CD4-positive, alpha-beta T cell treated with Interleukin-15 for 1 hour (primary cell): ENCODE data around the gene DOK4.

Experiments
- DNase-seq: peaks from one replicate; pipeline ENCODE4 v3.0.0-alpha.2; 2020

DOK4 gene

GRCh38 chr16:57476546-57477410 is 9.5 kb downstream of the DOK4 start:
- DNase-seq = no peak

DNA sequence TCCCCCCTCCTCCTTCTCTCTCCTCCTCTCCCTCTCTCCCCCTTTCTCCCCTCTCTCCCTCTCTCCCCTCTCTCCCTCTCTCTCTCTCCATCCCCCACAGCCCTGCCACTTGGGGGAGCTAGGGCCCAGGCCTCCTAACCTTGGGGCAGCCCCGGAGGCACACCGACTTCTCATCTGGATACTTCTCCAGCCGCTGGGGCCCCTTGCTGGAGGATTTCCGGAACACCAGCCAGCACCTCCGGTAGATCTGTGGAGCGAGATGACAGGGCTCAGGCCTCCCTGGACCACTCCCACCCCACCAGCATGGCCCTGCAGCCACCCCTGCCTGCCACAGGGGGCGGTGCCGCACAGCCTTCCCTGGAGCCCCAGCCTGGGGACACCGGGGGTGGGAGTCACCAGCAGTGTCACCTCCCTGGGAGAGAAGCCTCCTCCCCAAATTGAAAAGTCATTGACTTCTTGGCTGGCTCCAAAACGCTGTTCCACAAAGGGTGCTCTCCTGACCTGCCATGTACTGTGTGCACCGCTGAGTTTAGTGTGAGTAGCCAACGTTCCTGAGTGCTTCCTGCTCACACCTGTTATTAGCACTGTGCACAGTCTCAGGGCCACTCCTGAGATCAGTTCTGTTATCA is 10.5 kb downstream of the DOK4 start:
- peak; percentile 67 for DNase-seq

GRCh38 chr16:57474671-57475661 is 11.3 kb downstream of the DOK4 start:
- DNase-seq = no peak

DNA sequence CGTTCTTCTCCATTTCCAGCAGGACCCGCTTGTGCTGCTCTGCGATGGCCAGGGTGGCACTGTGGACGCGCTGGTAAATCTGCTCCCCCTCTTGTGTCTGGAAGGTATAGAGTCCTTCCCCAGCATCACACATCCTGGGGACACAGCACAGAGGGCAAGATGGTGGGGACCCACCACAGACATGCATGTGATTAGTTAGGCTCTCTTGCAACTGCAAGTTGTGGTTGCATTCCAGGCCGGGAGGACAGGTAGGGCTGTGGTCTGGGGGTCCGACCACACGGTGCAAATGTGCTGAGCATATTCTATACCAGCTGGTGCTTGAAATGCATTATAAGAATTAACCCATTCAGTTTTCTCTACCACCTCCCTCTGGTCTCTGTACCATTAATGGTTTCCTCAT is 12.4 kb downstream of the DOK4 start:
- no peak for DNase-seq

DNA sequence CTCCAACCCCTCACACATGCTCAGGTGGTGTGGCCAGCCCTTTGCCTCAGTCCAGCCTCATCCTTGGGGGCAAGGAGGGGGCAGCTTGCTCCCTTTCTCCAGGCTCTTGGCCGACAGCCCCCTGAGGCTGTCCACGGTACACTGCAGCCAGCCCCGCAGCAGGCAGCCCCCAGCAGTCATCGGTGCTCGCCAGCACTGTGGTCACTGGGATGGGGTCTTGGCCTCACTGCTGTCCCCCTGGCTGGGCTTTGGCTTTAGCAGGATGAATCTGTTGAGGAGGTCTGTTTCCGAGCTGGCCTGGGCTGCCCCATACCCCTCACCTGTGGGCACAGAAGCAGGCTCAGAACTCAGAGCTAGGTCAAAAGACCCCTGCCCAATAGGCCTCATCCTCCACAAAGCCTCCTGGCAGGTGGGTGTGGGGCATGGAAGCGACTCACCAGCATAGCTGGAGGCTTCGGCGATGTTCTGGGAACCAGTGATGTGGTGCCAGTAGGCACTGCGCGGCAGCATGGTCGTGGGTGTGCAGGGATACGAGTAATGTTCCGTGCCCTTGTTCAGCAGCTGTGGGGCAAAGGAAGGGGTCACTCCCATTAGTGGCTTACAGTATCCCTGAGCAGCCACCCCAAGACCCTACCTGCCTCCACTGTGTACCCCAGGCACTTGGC is 13.0 kb downstream of the DOK4 start:
- DNase-seq = no peak

DNA sequence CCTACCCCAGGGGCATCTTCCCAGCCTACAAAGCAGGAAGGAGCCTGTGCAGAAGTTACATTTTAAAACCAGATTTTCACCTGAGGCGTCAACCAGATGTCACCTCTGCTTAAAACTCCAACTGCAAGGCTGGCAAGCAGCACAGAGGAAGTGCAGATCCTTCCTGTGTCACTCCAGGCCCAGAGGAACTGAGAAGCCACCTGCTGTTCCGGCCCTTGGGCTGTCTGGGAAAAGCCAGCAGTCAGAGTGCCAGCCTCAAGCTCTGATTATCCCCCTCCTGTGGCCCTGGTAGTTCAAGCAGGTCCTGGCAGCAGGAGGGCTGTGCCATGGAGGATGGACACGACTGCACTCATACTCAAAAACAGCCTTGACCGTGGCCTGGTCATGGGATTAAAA is 13.6 kb downstream of the DOK4 start:
- no peak for DNase-seq

DNA sequence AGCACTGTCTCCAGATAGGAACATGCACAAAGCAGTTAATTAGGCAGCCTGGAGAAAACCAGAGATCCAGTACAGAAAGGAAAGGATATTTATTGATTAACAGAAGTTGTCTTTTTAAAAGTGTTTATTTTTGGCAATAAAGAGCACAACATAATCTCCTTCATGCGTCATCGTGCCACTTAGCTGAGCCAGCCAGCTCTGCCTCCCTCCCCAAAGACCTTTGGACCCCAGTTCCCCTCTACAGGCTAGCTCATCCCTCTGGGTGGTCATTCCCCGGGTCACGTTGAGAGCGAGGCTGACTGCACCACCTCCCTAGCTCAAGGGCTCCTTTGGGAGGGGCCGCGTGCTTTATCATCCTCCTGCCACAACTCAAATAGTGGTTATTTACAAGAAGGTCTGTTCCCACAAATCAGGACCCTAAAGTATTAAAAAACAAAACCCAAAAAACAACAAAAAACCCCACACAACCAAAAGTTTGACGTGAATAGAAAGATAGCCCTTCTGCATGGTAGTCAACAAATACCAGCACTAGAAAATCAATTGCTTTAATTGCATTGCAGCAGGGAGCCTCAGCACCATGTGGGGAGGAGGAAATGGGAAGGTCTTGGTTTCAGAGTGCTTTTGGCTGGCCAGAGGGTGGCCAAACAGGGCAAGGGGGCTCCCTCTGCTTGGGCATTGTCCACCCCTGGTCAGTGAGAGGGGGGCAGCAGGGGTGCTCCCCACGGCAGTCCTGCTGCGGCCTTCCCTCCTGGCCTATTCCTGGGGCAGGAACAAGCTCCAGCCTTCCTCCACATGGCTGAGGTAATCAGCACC is 14.2 kb downstream of the DOK4 start:
- no peak for DNase-seq

GRCh38 chr16:57471209-57471608 is 15.1 kb downstream of the DOK4 start:
- DNase-seq = no peak

- no peak for DNase-seq
Measured at GRCh38 chr16:57470711-57471110, 15.6 kb downstream of the DOK4 start.

- no peak for DNase-seq
Measured at GRCh38 chr16:57469917-57470470, 16.3 kb downstream of the DOK4 start.

DNA sequence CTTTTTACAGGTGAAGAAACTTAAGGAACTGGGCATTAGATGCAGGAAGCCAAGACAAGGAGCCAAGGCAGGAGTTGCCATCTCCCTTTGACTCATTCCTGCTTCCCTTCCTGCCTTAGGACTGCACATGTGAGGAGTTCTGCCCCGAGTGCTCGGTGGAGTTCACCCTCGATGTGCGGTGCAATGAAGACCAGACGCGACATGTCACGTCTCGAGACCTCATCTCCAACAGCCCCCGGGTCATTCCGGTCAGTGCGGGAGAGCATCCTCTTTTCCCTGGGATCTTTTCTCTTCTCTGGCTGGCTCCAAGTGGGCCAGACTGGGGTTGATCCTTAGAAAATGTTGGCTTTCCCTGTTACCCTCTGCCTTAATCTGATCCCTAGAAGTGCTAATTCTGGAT is 17.2 kb downstream of the DOK4 start:
- DNase-seq = no peak

- no peak for DNase-seq
Measured at GRCh38 chr16:57468346-57468745, 17.9 kb downstream of the DOK4 start.

DNA sequence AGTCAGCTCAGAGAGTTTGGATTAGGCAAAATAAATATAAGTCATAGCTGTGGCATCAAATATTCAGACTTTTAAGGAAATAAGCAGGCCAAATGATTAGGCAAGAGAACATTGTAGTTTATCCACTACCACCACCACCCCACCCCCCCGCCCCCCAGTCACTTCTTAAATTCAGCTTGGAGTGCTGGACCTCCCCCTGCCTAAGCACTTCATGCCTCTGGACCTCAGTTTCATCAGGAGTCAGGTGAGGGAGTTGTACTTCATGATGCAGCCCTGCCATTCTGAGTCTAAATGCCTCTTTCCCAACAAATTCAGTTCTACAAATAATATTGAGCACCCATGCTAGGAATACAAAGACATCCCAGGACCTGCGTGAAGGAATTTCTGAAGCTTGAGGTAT is 21.8 kb downstream of the DOK4 start:
- no peak for DNase-seq

GRCh38 chr16:57462978-57463362 is 23.3 kb downstream of the DOK4 start:
- DNase-seq = no peak

- DNase-seq = peak; percentile 89
Measured at GRCh38 chr16:57462209-57462977, 23.9 kb downstream of the DOK4 start, which contains the start of gene POLR2C. TSS of gene POLR2C (plus strand) at chr16:57462679. CDS start at chr16:57462725, 46 bp downstream.

GRCh38 chr16:57452021-57452420 is 34.3 kb downstream of the DOK4 start:
- DNase-seq = no peak

- DNase-seq = peak; percentile 94
Measured at GRCh38 chr16:57447186-57447962, 38.9 kb downstream of the DOK4 start, which contains the start of the genes CIAPIN1 and COQ9. TSS of gene CIAPIN1 (minus strand) at chr16:57447385. CDS start at chr16:57440928, 6,457 bp downstream. TSS of gene COQ9 (plus strand) at chr16:57447479. CDS start at chr16:57447506, 27 bp downstream.

GRCh38 chr16:57446531-57447185 is 39.6 kb downstream of the DOK4 start:
- DNase-seq = peak; percentile 31

- DNase-seq = no peak
Measured at GRCh38 chr16:57445510-57445909, 40.8 kb downstream of the DOK4 start.
